BE2C (cell line): Measurements from ENCODE around the gene RBMS3.
A peak's percentile ranks its signal among the peaks of the same experiment; 100 is the strongest.

Source experiments
- DNase-seq: peaks from one replicate; pipeline ENCODE4 v3.0.0-alpha.2; 2020
- H3K27me3 ChIP-seq: fragments of 250-450 bp; sonication (Bioruptor Pico); 2 replicates; pipeline ENCODE4 v1.5.1; 2020; ENCODE audit warnings: mild to moderate bottlenecking
- H3K36me3 ChIP-seq: fragments of 250-450 bp; sonication (Bioruptor Pico); 2 replicates; pipeline ENCODE4 v1.5.1; 2020; ENCODE audit warnings: mild to moderate bottlenecking
- H3K4me1 ChIP-seq: fragments of 250-450 bp; sonication (Bioruptor Pico); 2 replicates; pipeline ENCODE4 v1.5.1; 2020
- H3K4me3 ChIP-seq: 2 replicates; pipeline ENCODE4 v1.5.1; 2011; ENCODE audit warnings: low read depth, low read length
- H3K9me3 ChIP-seq: fragments of 250-450 bp; sonication (Bioruptor Pico); 2 replicates; pipeline ENCODE4 v1.5.1; 2020
- TF ChIP-seq, protein P1 (sequence below): IDR thresholded peaks from 2 replicates; pipeline ENCODE4 v1.5.1; 2012; ENCODE audit warnings: mild to moderate bottlenecking, low read depth, low read length

RBMS3 gene

GRCh38 chr3:29310865-29311264 lies 30.0 kb downstream of the RBMS3 start:
- Histone ChIP-seq H3K36me3 (0 out of 2 replicates have a peak, but pooled peaks cover 6% of the 10 kb centered on the region), H3K4me1 (peaks cover 37% of the 10 kb centered on the region), H3K9me3 (no peaks in the 10 kb centered on the region), H3K27me3 (no peaks in the 10 kb centered on the region), H3K4me3 (peak overlapping the region; percentile 17)
- TF ChIP-seq, protein P1, sequence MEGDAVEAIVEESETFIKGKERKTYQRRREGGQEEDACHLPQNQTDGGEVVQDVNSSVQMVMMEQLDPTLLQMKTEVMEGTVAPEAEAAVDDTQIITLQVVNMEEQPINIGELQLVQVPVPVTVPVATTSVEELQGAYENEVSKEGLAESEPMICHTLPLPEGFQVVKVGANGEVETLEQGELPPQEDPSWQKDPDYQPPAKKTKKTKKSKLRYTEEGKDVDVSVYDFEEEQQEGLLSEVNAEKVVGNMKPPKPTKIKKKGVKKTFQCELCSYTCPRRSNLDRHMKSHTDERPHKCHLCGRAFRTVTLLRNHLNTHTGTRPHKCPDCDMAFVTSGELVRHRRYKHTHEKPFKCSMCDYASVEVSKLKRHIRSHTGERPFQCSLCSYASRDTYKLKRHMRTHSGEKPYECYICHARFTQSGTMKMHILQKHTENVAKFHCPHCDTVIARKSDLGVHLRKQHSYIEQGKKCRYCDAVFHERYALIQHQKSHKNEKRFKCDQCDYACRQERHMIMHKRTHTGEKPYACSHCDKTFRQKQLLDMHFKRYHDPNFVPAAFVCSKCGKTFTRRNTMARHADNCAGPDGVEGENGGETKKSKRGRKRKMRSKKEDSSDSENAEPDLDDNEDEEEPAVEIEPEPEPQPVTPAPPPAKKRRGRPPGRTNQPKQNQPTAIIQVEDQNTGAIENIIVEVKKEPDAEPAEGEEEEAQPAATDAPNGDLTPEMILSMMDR = no peak
- DNase-seq = peak; percentile 42

GRCh38 chr3:29311795-29312194 lies 30.9 kb downstream of the RBMS3 start:
- Histone ChIP-seq H3K36me3 (0 out of 2 replicates have a peak, but pooled peaks cover under 1% of the 10 kb centered on the region), H3K4me1 (peaks cover 42% of the 10 kb centered on the region)
- DNase-seq = no peak

GRCh38 chr3:29312395-29312794 lies 31.5 kb downstream of the RBMS3 start:
- H3K4me3 ChIP-seq = no peak overlapping the region
- TF ChIP-seq, protein P1 = no peak

More at GRCh38 chr3:29311795-29312194, 30.9 kb downstream of the RBMS3 start:
- Histone ChIP-seq H3K27me3 (no peaks in the 10 kb centered on the region), H3K9me3 (no peaks in the 10 kb centered on the region), H3K4me3 (no peak overlapping the region)
- TF ChIP-seq, protein P1 = no peak

DNA sequence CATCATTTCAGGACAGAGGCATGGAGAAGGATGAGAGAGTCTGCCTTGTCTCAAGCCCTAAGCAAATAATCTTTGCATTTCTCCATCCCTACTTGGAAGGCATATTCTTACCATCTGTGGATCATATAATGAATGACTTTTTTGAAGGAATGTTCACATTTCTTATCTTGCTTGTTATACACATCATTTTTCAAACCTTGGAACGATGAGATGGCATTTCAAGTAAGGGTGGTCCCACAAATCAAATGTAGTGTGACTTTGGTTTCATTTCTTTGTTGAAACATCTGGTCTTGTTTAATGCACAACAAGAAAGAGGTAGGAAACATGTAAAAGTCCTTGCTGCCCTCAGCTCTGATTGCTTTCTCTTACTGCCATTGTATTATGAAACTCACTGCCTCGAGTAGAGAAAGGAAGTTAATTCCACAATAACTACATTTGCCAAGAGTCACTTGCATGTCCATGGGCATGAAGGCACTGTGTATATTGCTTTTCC lies 32.1 kb downstream of the RBMS3 start:
- Histone ChIP-seq H3K4me3 (no peak overlapping the region), H3K9me3 (no peaks in the 10 kb centered on the region), H3K36me3 (no peaks in the 10 kb centered on the region), H3K27me3 (no peaks in the 10 kb centered on the region), H3K4me1 (peaks cover 37% of the 10 kb centered on the region)
- no peak for DNase-seq
- TF ChIP-seq, protein P1 = no peak

More at GRCh38 chr3:29312395-29312794, 31.5 kb downstream of the RBMS3 start:
- H3K27me3 ChIP-seq = no peaks in the 10 kb centered on the region
- H3K36me3 ChIP-seq = no peaks in the 10 kb centered on the region
- no peak for DNase-seq
- peaks cover 38% of the 10 kb centered on the region for H3K4me1 ChIP-seq
- H3K9me3 ChIP-seq = no peaks in the 10 kb centered on the region

DNA sequence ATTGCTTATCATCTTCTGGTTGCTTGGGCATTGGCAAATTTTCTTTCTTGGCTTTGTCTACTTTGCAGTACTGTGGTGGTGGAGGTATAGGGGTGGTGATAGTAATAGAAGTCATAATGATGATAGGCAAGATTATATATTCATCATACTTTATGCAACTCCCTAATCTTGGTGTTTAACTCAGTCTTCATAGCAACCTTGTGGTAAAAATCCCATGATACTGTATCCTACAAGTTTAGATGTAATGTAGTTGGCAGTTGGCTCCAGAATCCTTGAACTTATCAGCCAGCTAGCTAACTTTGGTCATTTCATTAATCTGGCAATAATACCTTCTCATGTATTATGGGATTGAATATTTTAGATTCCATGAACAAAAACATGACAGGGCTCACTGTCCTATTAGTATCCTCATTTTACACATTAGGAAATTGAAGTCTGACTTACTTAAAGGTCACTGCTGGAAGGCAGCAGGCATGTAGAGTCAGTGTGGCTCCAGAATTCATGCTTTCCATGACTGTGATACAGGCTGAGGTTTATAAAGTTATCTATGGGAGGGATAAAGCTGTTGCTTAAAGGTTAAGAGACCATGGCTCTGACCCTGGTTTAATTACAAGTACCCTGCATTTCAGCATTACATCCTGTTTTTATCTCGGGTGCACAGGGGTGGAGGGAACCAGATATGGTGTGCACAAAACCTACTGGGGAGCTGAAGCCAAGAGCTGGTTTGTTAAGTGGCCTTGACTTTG lies 33.3 kb downstream of the RBMS3 start:
- Histone ChIP-seq H3K4me1 (peaks cover 45% of the 10 kb centered on the region), H3K36me3 (no peaks in the 10 kb centered on the region), H3K27me3 (no peaks in the 10 kb centered on the region), H3K9me3 (no peaks in the 10 kb centered on the region), H3K4me3 (no peak overlapping the region)
- TF ChIP-seq, protein P1 = no peak
- DNase-seq = no peak

DNA sequence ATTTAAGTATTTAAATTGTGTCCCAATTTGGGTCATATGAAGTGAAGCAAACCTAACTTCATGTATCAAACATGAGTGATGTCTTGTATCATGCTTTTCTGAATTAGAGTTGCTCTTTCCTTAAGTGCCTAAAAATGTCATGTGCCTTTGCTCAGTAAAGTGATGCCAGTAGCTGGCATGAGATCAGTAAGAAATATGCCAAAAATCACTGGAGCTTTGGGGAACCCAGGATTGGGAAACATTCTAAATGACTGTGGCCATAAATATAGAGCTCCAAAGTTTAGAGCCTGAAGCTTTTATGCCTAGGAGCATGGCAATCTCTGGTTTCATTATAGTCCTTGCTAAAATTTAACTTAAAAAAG lies 33.8 kb downstream of the RBMS3 start:
- Histone ChIP-seq H3K4me3 (no peak overlapping the region), H3K27me3 (no peaks in the 10 kb centered on the region), H3K4me1 (peaks cover 50% of the 10 kb centered on the region), H3K9me3 (no peaks in the 10 kb centered on the region), H3K36me3 (no peaks in the 10 kb centered on the region)
- DNase-seq = no peak
- TF ChIP-seq, protein P1 = no peak
